ENCODE data around the gene ZNF827.

ZNF827 gene

GRCh38 chr4:145740806-145741205, 197.8 kb downstream of the ZNF827 start:
- no peak for TF ChIP-seq CTCF (IDR thresholded peaks at IDR 0.05; ENCODE audit: low read depth, low read length)
- H3K4me3 ChIP-seq (ENCODE audit: low read depth, low read length), result no peak overlapping the region

DNA sequence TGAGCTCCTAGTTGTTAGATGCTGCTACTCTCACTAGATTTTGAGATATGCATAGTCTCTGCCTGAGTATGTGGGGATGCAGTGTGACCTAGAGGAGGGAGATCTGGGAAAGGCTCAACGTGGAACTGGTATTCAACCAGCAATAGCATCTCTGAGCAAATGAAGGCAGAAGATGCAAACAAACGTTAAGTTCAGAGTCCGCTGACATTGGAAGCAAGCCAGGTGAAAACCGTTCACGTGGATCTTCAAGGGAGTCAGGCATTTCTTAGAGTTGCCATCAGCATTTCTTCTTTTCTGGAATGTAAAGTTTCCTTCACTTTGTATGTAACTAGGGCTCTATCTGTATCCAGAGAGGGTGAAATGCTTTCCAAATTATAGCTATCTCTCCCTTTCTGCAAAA, 198.8 kb downstream of the ZNF827 start:
- H3K4me3 ChIP-seq (ENCODE audit: low read depth, low read length), result no peak overlapping the region
- TF ChIP-seq CTCF (IDR thresholded peaks at IDR 0.05; ENCODE audit: low read depth, low read length), result no peak

DNA sequence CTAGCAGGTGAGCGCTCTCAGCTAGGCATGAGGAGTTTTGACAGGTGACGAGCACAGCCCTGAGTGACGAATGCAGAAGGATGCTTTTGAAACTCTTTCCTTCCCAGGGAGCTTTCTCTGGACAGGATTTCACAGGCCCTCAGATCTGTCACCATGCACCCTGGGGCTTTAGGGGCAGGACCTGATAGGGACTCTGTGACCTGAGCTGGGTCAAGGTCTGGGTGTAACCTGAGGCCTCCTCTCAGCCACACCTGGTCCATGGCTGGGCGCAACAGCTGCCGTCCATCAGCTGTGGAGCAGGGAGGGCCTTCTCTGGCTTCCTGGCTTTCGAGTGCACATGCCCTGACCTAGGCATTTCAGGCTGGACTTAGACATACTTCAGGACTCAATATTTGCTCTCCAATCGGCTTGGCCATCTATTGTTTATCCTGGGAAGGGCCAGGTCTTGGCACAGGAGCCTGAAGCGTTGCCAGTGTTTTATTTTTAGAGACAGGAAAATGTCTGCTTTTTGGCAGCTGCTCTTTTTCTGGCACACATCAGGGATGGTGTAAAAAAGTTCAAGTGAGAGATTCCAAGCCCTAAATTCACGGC, 202.3 kb downstream of the ZNF827 start:
- no peak for TF ChIP-seq CTCF (IDR thresholded peaks at IDR 0.05; ENCODE audit: low read depth, low read length)
- H3K4me3 ChIP-seq (ENCODE audit: low read depth, low read length), result no peak overlapping the region

DNA sequence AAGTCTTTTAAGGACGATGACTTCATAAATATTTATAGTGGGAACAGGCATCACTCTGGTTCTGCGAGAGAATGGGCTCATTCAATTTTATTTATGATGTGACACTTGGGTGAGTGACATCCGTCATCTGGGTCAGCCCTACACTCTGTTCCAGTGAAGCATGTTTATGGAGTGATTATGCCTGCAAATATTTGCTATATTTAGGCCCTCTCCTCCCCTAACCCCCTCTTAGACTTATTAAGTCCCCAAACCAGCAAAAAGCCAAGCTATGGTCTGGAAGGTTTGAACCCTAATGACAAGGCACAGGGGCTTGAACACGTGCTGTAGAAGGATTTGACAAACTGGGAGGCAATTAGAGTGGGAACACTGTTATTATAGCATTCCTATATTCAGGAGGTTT, 202.8 kb downstream of the ZNF827 start:
- no peak for TF ChIP-seq CTCF (IDR thresholded peaks at IDR 0.05; ENCODE audit: low read depth, low read length)
- peak overlapping the region; percentile 25 for H3K4me3 ChIP-seq (ENCODE audit: low read depth, low read length)

DNA sequence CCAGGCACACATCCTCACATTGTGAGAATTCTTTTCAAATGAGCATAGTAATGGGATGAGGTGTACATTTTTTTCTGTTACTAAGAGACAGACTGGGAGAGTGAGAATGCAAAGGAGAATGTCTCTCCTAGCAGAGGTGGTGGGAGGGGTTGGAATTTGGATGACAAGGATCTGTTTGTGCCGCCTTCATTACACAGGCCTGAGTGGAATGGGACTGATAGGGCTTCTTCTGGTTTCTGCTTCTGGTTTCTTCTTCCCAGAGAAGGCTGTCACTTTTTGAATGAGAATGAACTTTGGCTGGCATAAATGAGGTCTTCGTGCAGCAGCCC, 203.3 kb downstream of the ZNF827 start:
- peak overlapping the region; percentile 46 for H3K4me3 ChIP-seq (ENCODE audit: low read depth, low read length)
- no peak for TF ChIP-seq CTCF (IDR thresholded peaks at IDR 0.05; ENCODE audit: low read depth, low read length)

DNA sequence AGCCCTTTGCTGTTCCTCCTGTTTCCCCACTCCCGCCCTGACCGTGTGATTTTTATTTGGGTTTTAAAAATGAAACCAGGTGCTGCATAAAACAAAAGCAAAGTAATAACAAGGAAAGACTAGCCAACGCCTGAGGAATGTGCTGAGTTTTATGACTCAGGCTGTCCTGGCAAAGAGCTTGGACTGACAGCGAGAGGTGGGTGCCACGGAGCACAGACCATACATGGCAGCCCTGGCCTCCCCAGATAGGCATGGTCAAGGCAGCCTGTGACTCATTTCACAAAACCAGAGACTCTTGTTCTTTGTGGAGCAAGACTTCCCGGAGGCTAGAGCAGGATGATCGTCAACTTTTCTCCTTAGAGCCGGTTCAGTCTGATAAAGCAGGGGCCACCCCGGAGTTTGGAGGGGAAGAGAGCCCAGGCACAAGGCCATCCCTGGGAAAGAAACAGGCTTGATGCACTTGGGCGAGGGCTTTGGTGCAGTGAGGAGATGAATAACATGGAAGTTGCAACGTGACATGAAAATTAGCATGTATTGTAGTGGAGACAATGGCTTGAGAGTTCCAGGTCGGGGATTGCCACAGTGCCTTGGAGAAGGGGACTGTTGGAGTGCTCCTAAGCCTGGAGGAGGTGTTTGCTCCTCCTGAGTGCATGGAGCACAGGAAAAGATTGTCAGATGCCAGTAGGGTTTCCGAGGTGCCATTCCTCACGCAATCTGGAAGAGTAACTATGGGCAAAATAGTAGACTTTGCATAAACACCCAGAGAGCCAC, 203.9 kb downstream of the ZNF827 start:
- no peak for TF ChIP-seq CTCF (IDR thresholded peaks at IDR 0.05; ENCODE audit: low read depth, low read length)
- peak overlapping the region; percentile 46 for H3K4me3 ChIP-seq (ENCODE audit: low read depth, low read length)

- no peak for TF ChIP-seq CTCF (IDR thresholded peaks at IDR 0.05; ENCODE audit: low read depth, low read length)
- peak overlapping the region; percentile 32; the same call in 1 of the 2 replicates for H3K4me3 ChIP-seq (ENCODE audit: low read depth, low read length)
Measured at GRCh38 chr4:145734031-145734430, 204.6 kb downstream of the ZNF827 start.

All from WI38 (cell line).